Measurements from ENCODE around the gene NFX1. TPM values are rescaled to one million over a fixed set of nuclear protein-coding genes. Genes with fewer than 3 reads are reported as not detected.

NFX1 gene
- total and polyA plus RNA-seq, 10 of the 15 experiments (the other 5 are each of a cell fraction or from before 2014, with no cell fraction given), result 11.9 to 45.1 (median 36.1) TPM

DNA sequence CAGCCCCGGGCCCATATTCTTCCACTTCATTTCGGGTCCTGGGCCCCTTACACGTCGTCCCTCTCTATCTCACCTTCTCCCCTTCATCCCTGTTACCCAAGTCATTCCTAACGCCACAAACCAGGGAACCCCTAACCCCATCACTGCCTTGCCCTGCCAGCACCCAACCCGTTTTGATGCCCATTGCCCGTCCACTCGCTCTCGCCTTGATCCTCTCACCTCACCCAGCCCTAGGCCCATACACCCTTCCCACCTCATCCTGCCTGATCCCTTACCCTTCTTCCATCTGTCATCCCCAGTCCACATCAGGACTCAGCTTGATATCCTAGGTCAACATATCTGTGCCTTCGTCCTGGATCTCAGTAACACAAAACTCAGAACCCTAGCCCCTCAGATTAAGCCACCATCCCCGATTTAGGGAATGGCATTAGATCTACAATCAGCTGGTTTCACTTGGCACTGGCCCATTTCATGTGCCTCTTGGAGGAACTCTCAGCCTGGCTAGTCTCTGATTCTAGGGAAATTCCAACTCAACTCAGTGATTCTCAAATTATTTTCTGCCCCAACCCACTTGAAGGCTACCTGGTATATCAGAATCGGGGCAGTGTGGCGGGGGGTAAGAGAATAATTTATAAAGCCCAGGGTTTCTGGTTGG, 25.0 kb upstream of the NFX1 start (continued):
- TF ChIP-seq, protein P1, sequence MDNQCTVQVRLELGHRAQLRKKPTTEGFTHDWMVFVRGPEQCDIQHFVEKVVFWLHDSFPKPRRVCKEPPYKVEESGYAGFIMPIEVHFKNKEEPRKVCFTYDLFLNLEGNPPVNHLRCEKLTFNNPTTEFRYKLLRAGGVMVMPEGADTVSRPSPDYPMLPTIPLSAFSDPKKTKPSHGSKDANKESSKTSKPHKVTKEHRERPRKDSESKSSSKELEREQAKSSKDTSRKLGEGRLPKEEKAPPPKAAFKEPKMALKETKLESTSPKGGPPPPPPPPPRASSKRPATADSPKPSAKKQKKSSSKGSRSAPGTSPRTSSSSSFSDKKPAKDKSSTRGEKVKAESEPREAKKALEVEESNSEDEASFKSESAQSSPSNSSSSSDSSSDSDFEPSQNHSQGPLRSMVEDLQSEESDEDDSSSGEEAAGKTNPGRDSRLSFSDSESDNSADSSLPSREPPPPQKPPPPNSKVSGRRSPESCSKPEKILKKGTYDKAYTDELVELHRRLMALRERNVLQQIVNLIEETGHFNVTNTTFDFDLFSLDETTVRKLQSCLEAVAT (IDR thresholded peaks at IDR 0.05), result 0 out of 2 replicates have a peak, but pooled peaks have one; percentile 65
- TF ChIP-seq HDGF (IDR thresholded peaks at IDR 0.05) (peak; percentile 94), MTA3 (IDR thresholded peaks at IDR 0.05; ENCODE audit: borderline replicate concordance, low read length) (no peak), SREBF1 (IDR thresholded peaks at IDR 0.05; ENCODE audit: low read length) (no peak)

DNA sequence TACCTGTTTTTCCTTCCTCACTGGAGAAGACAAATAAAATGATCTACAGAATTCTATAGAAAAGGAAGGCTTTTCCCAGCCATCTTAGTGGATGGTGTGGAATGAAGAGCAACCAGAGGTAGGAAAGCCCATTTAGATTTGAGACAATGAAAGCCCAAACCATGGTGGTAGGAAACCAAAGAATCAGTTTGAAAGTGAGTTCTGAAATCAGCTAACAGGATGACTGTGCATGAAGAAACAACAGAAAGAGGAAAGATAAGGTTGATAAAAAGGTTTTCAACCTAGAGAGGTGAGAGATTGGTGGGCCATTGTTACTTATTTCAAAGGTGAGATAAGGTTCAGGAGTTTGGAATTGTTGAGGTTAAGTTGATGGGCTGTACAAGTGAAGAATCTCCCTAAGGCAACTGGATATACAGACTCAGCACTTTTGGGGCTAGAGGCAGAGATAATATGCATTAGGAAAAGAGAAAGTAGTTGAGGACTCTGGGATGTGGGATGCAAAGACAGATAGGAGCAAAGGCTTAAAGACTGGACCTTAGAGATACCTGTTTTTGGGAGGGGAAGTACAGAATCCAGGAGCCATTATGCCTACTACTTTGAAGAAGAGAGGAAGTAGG, 23.1 kb upstream of the NFX1 start:
- in situ Hi-C loops (cut with MboI), result no loop called here
- BruUV-seq (replicated peaks), result no TSS peak
- H3K9ac ChIP-seq (ENCODE audit: control insufficient read depth, insufficient read depth, low read length), result no peak overlapping the region; the same call in 1 of the 2 replicates
- peaks cover 57% of the 10 kb centered on the region for H3K79me2 ChIP-seq (ENCODE audit: control insufficient read depth, insufficient read depth, low read length)
- POLR2A ChIA-PET, result interaction anchor here (0.6 to 1.3 kb wide), 2 partner anchors 9 to 29 kb away, joined by 3 to 9 read pairs; no protein-coding TSS in a partner anchor
- SMC1A ChIA-PET (ENCODE audit: uncharacterized antibody, unreplicated experiment), result no interaction called here
- RAD21 ChIA-PET (ENCODE audit: unreplicated experiment), result no interaction called here
- H3K36me3 ChIP-seq (ENCODE audit: control insufficient read depth in 2 of 2, insufficient read depth in 2 of 2, low read length in 1 of 2), result peaks cover 0 to 31% of the 10 kb centered on the region in 2 experiments; a peak in 2 of 4 replicates
- no peaks in the 10 kb centered on the region for H3K9me3 ChIP-seq (replicated peaks; ENCODE audit: control insufficient read depth, insufficient read depth, low read length)
- no peaks in the 10 kb centered on the region for H4K20me1 ChIP-seq (ENCODE audit: control insufficient read depth, insufficient read depth)
- no peak for DNase-seq (ENCODE audit: low read depth, low spot score)
- H3K4me2 ChIP-seq (ENCODE audit: control insufficient read depth, insufficient read depth), result peak overlapping the region; percentile 93
- FAIRE-seq, result no peak
- H3K4me1 ChIP-seq (ENCODE audit: control insufficient read depth, insufficient read depth, low read length), result peaks cover 8% of the 10 kb centered on the region
- peak overlapping the region; percentile 34 for H3K27ac ChIP-seq (ENCODE audit: control insufficient read depth, insufficient read depth)
- intact Hi-C loops (cut with micrococcal nuclease; ENCODE audit: unreplicated experiment), result no loop called here
- no peak for ATAC-seq
- H3K27me3 ChIP-seq (replicated peaks in 1 of 2; ENCODE audit: control insufficient read depth in 2 of 2, insufficient read depth in 2 of 2, low read length in 1 of 2), result no peaks in the 10 kb centered on the region
- no peak overlapping the region for H2AFZ ChIP-seq (ENCODE audit: control insufficient read depth, low read depth, low read length)
- CTCF ChIA-PET, result interaction anchor here (0.8 to 2.0 kb wide), 3 partner anchors 20 to 685 kb away, joined by 3 to 9 read pairs (median 4); no protein-coding TSS in a partner anchor
- peak overlapping the region; percentile 97; the same call in 1 of the 2 replicates for H3K4me3 ChIP-seq
- TF ChIP-seq RAD51 (IDR thresholded peaks at IDR 0.05) (no peak), FOXK2 (IDR thresholded peaks at IDR 0.05) (no peak), POU2F2 (IDR thresholded peaks at IDR 0.05; ENCODE audit: borderline replicate concordance, low read depth, low read length) (no peak), SREBF2 (IDR thresholded peaks at IDR 0.05; ENCODE audit: low read length) (no peak), IKZF1 (conservative IDR thresholded peaks at IDR 0.05) (no peak), WRNIP1 (IDR thresholded peaks at IDR 0.05; ENCODE audit: borderline replicate concordance, low read depth, low read length) (no peak), TCF12 (IDR thresholded peaks at IDR 0.05; ENCODE audit: low read depth, low read length) (no peak), ATF7 (IDR thresholded peaks at IDR 0.05; ENCODE audit: low read depth) (no peak), NFYB (IDR thresholded peaks at IDR 0.05; ENCODE audit: insufficient read depth, low read depth, low read length) (no peak), ZZZ3 (IDR thresholded peaks at IDR 0.05; ENCODE audit: control insufficient read depth, insufficient read length, low read depth) (no peak)
- TF ChIP-seq, protein P2, sequence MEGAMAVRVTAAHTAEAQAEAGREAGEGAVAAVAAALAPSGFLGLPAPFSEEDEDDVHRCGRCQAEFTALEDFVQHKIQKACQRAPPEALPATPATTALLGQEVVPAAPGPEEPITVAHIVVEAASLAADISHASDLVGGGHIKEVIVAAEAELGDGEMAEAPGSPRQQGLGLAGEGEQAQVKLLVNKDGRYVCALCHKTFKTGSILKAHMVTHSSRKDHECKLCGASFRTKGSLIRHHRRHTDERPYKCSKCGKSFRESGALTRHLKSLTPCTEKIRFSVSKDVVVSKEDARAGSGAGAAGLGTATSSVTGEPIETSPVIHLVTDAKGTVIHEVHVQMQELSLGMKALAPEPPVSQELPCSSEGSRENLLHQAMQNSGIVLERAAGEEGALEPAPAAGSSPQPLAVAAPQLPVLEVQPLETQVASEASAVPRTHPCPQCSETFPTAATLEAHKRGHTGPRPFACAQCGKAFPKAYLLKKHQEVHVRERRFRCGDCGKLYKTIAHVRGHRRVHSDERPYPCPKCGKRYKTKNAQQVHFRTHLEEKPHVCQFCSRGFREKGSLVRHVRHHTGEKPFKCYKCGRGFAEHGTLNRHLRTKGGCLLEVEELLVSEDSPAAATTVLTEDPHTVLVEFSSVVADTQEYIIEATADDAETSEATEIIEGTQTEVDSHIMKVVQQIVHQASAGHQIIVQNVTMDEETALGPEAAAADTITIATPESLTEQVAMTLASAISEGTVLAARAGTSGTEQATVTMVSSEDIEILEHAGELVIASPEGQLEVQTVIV (IDR thresholded peaks at IDR 0.05; ENCODE audit: borderline replicate concordance, partially characterized antibody), result no peak

Measured in GM12878 (cell line).